Endodermal cell (in vitro differentiated cells): Measurements from ENCODE around the gene STAT1. TPM values are rescaled to one million over a fixed set of nuclear protein-coding genes. Genes with fewer than 3 reads are reported as not detected.

Experiments
- DNase-seq: peaks from one replicate; pipeline ENCODE4 v3.0.0-alpha.2; 2017
- H3K27ac ChIP-seq: 2 replicates; pipeline ENCODE4 v1.5.1; 2013; ENCODE audit warnings: mild to moderate bottlenecking, low read depth, low read length, moderate library complexity
- H3K27me3 ChIP-seq: 2 replicates; pipeline ENCODE4 v1.6.1; 2013; ENCODE audit warnings: mild to moderate bottlenecking, low read length, moderate library complexity; ENCODE audit not compliant: insufficient read depth, control insufficient read depth, poor library complexity, severe bottlenecking
- H3K36me3 ChIP-seq: 2 replicates; pipeline ENCODE4 v1.7.0; 2013; ENCODE audit warnings: mild to moderate bottlenecking, low read length, moderate library complexity; ENCODE audit not compliant: control insufficient read depth, insufficient read depth
- H3K4me1 ChIP-seq: one replicate; pipeline ENCODE4 v1.7.0; 2013; ENCODE audit warnings: low read length; ENCODE audit not compliant: control insufficient read depth, insufficient read depth
- H3K4me3 ChIP-seq: 2 replicates; pipeline ENCODE4 v1.5.1; 2013; ENCODE audit warnings: mild to moderate bottlenecking, low read length, moderate library complexity
- H3K9ac ChIP-seq: 2 replicates; pipeline ENCODE4 v1.6.1; 2013; ENCODE audit warnings: mild to moderate bottlenecking, low read length, moderate library complexity; ENCODE audit not compliant: poor library complexity, severe bottlenecking; ENCODE audit errors: extremely low read depth
- H3K9me3 ChIP-seq: 2 replicates; pipeline ENCODE4 v1.6.1; 2013; ENCODE audit warnings: mild to moderate bottlenecking, low read length, moderate library complexity; ENCODE audit not compliant: control insufficient read depth
- H3K27ac Mint-ChIP-seq: 2 replicates; pipeline ENCODE4 v1.8.0; 2020; ENCODE audit warnings: mixed read lengths
- H3K27me3 Mint-ChIP-seq: 2 replicates; pipeline ENCODE4 v1.8.0; 2021; ENCODE audit warnings: mild to moderate bottlenecking, mixed read lengths; ENCODE audit not compliant: insufficient read depth
- H3K36me3 Mint-ChIP-seq: 2 replicates; pipeline ENCODE4 v1.8.0; 2020; ENCODE audit warnings: low read depth, mixed read lengths
- H3K4me1 Mint-ChIP-seq: 2 replicates; pipeline ENCODE4 v1.8.0; 2020; ENCODE audit warnings: mixed read lengths
- H3K4me3 Mint-ChIP-seq: 2 replicates; pipeline ENCODE4 v1.8.0; 2020; ENCODE audit warnings: mild to moderate bottlenecking, moderate library complexity, mixed read lengths
- H3K9me3 Mint-ChIP-seq: 2 replicates; pipeline ENCODE4 v1.8.0; 2020; ENCODE audit warnings: mild to moderate bottlenecking, mixed read lengths
- CTCF ChIP-seq: fragments of 200-600 bp; sonication (generic); conservative IDR thresholded peaks from 2 replicates; pipeline ENCODE4 v1.5.0; 2021; ENCODE audit warnings: antibody characterized with exemption, mild to moderate bottlenecking
- WGBS, 2 experiments: methylation state at CpG; one replicate each; pipeline versions ENCODE4 v1.1.5 to v1.1.7; 2013; ENCODE audit warnings: missing lambda C conversion rate in 2 of 2, mixed read lengths in 1 of 2; ENCODE audit not compliant: insufficient coverage in 1 of 2, insufficient read length in 1 of 2; 5-methylcytosine and 5-hydroxymethylcytosine counted together
- total RNA-seq, 2 donors: library from RNA; stranded (reverse); fragmentation: NEBNext Ultra II Directional in 1 of 2; extraction: Animal tissue kit (Norgen Biotek cat#: 25700) in 1 of 2; gene quantifications; 2 replicates in 1 of 2; 3 replicates in 1 of 2; pipeline ENCODE4 v1.2.1, GENCODE V29; 2021

The STAT1 gene
- total RNA-seq, 2 donors from 2014 or later = 48.3 to 74.4 TPM

DNA sequence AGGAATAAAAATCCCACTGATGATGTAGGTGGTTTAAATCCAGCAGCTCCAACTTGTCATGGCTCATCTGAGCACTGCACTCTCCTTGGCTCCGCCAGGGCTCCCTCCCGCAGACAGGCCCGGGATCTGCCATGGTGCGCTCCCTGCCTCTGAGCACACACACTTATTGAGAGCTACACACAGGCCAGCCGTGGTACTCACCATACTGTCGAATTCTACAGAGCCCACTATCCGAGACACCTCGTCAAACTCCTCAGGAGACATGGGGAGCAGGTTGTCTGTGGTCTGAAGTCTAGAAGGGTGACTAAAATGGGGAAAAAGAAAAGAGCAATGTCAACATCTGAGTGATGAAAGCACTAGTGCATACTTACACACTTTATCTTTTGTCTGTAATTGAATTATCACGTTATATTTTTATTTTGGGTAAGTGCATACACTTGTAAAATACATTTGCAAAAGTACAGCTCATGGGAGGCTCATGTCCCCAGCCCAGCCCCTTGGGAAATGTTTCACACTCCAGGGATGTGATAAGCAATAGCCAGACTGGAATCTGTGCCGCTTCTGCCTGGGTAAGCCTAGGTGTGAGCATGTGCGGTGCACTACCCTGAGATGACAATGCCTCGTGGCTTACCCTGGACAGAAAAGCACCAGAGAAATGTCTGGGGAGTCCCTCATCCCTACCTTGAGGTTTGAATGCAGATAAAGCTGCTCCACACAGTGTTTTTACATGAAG, 39.2 kb downstream of the STAT1 start:
- no peak for TF ChIP-seq CTCF
- Histone ChIP-seq H3K4me1 (no peaks in the 10 kb centered on the region), H3K9me3 (peaks cover 14% of the 10 kb centered on the region), H3K4me3 (no peak overlapping the region), H3K36me3 (peaks cover 98% of the 10 kb centered on the region), H3K27me3 (no peaks in the 10 kb centered on the region), H3K27ac (no peak overlapping the region), H3K9ac (no peak overlapping the region)
- Mint-ChIP-seq H3K4me1 (peaks cover under 1% of the 10 kb centered on the region), H3K9me3 (no peaks in the 10 kb centered on the region), H3K27me3 (no peaks in the 10 kb centered on the region), H3K36me3 (peaks cover 93% of the 10 kb centered on the region), H3K4me3 (no peak overlapping the region), H3K27ac (no peak overlapping the region)
- no peak for DNase-seq
- WGBS, 2 experiments = 91 to 94% methylated on average over 5 to 12 of the region's 12 CpGs

GRCh38 chr2:190973726-190974628, 40.0 kb downstream of the STAT1 start:
- Mint-ChIP-seq H3K4me1 (no peaks in the 10 kb centered on the region), H3K9me3 (no peaks in the 10 kb centered on the region), H3K4me3 (no peak overlapping the region), H3K36me3 (peaks cover 91% of the 10 kb centered on the region), H3K27ac (no peak overlapping the region), H3K27me3 (no peaks in the 10 kb centered on the region)
- H3K4me3 ChIP-seq = no peak overlapping the region
- H3K27ac ChIP-seq = no peak overlapping the region
- H3K4me1 ChIP-seq = no peaks in the 10 kb centered on the region
- H3K9me3 ChIP-seq = peaks cover 14% of the 10 kb centered on the region
- no peaks in the 10 kb centered on the region for H3K27me3 ChIP-seq
- no peak for TF ChIP-seq CTCF
- peaks cover 98% of the 10 kb centered on the region for H3K36me3 ChIP-seq
- DNase-seq = no peak
- H3K9ac ChIP-seq = no peak overlapping the region
- WGBS, 2 experiments = 97 to 100% methylated on average over 8 to 11 of the region's 11 CpGs

DNA sequence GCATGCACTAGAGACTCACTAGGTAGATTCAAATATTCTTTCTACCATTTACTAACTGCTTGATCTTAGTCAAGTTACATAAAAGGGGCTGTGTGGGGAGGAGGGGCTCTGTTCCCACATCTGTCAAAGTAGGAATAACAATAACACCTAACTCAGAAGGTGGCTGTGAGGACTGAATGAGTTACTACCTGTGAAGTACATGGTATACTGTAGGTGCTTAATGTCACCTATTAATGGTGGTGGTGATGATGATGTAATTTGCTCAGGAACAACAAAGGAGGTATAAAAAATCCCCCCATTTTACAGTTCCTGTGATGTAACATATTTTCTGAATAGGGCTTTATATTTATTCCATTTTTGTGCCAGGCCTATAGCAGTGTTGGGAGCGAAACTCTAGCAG, 40.7 kb downstream of the STAT1 start:
- TF ChIP-seq CTCF = no peak
- Histone ChIP-seq H3K9me3 (peaks cover 14% of the 10 kb centered on the region), H3K9ac (no peak overlapping the region), H3K27me3 (no peaks in the 10 kb centered on the region), H3K4me1 (no peaks in the 10 kb centered on the region), H3K4me3 (no peak overlapping the region), H3K36me3 (peaks cover 97% of the 10 kb centered on the region), H3K27ac (peak overlapping the region; percentile 52)
- Mint-ChIP-seq H3K4me3 (no peak overlapping the region), H3K9me3 (no peaks in the 10 kb centered on the region), H3K36me3 (peaks cover 84% of the 10 kb centered on the region), H3K27me3 (no peaks in the 10 kb centered on the region), H3K4me1 (no peaks in the 10 kb centered on the region), H3K27ac (no peak overlapping the region)
- DNase-seq = no peak
- WGBS, 2 experiments = 97 to 100% methylated on average over 1 of the region's 1 CpG
